PC-9 (cell line): ENCODE measurements around the gene MYH14.

Experiments used
- CTCF ChIP-seq: fragments of 200-600 bp; sonication (generic); conservative IDR thresholded peaks from 2 replicates; pipeline ENCODE4 v1.6.1; 2017; ENCODE audit warnings: mixed run types, antibody characterized with exemption, mild to moderate bottlenecking, moderate library complexity
- EZH2 ChIP-seq: fragments of 200-600 bp; sonication (generic); IDR thresholded peaks from 2 replicates; pipeline ENCODE4 v1.8.0; 2017; ENCODE audit warnings: antibody characterized with exemption, low read depth

GRCh38 chr19:50154529-50154928, 48.9 kb upstream of the MYH14 start:
- TF ChIP-seq EZH2 = no peak
- no peak for TF ChIP-seq CTCF
